NOMO-1 treated with DMSO at 0.1 percent for 48 hours (cell line): ENCODE results near the gene TMEM145.
"Not testable (repeated sequence)": the region's sequence is repeated elsewhere in the genome, so short reads cannot be mapped to it uniquely, and the experiment has no call there.

ENCODE experiments used
- DNase-seq: peaks from one replicate; lab custom pipeline; 2025; ENCODE audit not compliant: unreplicated experiment; lab: John Stamatoyannopoulos, UW

Gene TMEM145

DNA sequence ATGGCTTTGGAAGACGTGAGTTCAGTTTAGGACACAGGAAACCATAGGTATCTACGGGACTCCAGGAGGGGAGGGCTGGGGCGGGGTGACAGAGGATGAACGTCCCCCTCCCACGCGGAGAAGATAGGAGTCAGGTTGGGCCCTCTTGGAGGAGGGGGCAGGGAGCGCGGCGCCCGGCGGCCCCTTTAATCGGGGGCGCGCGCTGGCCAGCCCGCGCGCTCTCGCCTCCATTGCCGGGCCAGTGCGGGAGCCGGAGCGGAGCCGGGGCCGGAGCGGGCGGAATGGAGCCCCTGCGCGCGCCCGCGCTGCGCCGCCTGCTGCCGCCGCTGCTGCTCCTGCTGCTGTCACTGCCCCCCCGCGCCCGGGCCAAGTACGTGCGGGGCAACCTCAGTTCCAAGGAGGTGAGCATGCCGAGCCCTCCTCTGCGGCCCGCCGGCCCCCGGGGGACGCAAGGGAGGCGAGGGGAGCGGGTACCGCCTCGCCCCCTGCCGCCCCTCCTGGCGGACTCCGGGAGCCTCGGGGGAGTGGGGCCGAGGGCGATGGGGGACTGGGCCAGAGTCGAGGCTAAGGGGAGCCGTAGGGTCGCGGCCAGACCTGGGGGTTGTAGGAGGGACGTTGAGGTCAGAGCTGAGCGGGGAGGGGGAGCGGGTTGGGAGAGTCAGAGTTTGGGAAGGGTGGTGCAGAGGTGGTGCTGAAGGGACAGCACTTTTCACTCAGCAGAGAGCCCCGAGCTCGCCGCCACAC, at the start of gene TMEM145:
Gene TMEM145, plus strand, starts transcription at position 214 of the 744 bp plus-strand sequence. Its CDS starts 68 bp downstream, at position 282.
- peak; percentile 54 for DNase-seq

DNA sequence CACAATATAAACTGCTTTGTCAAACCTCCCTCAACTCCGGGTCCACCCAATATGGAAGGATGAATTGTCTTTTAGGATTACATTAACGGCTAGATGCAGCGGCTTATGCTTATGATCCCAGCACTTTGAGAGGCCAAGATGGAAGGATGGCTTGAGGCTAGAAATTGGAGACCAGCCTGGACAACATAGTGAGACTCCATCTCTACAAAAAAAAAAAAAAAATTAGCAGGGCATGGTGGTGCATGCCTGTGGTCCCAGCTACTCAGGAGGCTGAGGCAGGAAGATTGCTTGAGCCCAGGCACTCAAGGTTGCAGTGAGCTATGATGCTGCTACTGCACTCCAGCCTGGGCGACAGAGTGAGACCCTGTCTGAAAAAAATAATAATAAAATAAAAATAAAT, 47.0 kb upstream of the TMEM145 start:
- DNase-seq: not testable (repeated sequence)

DNA sequence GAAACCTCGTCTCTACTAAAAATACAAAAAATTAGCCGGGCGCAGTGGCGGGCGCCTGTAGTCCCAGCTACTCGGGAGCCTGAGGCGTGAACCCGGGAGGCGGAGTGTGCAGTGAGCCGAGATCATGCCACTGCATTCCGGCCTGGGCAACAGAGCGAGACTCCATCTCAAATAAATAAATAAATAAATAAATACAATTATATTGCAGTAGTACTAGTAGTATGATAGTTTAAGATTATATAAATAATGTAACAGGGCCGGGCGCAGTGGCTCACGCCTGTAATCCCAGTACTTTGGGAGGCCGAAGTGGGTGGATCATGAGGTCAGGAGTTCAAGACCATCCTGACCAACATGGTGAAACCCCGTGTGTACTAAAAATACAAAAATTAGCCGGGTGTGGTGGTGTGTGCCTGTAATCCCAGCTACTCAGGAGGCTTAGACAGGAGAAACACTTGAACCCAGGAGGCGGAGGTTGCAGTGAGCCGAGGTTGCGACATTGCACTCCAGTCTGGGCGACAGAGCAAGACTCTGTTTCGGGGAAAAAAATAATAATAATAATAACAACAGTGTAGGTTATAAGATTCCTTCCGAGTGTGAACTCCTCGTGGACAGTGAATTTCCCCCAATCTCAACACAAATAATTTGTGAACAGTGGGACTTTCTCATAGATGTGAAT, 46.0 kb upstream of the TMEM145 start:
- DNase-seq: not testable (repeated sequence)

DNA sequence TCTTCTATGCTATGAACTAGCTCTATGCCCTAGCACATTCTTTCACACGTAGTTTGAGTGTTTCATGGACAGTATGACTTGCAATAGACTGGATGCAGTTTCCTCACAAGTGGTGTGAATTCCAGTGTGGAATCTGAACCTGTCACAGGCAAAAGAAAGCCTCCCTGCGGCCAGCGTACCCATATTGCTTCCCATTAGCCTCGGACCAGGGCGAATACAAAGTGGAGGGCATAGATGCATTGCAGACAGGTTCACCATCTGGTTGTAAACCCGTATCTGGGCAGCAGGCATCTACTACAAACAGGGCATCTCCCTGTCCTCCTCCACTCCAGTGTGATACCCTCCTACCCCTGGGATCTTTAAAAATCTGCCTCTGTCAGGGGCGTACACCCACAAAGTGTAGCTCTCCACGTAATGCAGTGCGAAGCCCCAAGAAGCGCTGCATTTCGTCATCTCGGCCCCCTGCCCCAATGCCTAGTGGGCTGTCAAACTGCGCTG, 45.4 kb upstream of the TMEM145 start:
- no peak for DNase-seq

DNA sequence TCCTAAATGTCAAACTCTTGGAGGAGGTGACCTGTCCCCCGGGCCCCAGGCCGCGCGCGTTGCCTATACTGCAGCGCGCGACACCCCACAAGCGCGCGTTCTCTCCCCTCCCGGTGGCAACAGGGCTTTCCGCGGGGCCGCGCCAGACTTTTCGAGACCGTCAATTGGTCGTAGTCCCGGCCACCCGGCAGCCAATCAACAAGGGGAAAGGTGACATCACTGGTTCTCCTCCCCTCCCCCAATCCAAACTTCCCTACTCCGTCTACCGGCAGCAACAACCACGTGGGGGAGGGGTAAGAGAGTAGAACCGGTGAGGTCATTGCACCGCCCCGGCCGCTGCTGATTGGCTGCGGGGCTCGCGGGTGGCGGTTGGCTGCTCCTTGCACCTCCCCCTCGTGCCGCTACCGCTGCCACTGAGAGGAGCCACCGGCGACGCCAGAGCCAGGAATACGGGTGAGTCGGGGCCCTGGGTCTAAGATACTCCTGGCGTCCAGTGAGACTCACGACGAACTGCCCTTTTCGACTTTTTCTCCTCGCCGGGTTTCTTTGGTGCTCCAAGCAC, 44.9 kb upstream of the TMEM145 start:
- DNase-seq: peak; percentile 99

DNA sequence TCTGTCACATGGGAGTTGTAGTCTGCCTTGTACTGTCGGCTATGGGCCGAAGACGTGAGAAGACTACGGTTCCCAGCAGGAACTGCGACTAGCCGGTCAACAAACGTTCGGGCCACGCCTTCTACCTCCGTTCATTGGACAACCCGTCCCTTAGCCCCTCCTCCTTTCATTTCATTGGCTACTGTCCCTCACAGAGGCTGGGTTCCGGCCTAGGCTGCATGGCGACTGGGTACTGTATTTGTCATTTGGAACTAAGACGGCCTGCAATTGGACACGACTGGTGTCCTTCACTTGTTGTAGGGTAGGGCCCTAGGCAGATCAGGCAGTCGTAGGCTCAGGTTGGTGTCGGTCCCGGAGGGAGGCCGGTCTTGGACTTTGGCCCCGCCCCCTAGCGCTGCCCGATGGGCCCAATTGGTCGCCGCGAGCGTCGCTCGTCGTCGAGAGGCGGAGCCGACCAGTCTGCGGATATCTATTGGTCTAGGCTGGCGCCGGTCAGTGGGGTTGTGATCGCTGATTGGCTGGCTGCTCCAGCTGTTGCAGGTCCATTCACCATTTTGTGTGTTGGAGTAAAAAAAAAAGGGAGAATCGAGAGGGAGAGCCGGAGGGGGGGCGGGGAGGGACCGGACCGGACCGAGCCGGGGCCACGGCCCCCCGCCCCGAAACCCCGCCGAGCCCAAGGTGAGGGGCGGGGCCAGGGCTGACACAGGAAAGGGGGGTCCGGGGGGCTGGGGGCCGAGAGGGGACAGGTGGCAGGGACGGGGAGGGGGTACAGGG, 44.2 kb upstream of the TMEM145 start, which contains the start of gene CIC:
Gene CIC, plus strand, starts transcription at position 549 of the 774 bp plus-strand sequence. CDS start 2,532 bp downstream, outside the sequence.
- DNase-seq: peak; percentile 100

DNA sequence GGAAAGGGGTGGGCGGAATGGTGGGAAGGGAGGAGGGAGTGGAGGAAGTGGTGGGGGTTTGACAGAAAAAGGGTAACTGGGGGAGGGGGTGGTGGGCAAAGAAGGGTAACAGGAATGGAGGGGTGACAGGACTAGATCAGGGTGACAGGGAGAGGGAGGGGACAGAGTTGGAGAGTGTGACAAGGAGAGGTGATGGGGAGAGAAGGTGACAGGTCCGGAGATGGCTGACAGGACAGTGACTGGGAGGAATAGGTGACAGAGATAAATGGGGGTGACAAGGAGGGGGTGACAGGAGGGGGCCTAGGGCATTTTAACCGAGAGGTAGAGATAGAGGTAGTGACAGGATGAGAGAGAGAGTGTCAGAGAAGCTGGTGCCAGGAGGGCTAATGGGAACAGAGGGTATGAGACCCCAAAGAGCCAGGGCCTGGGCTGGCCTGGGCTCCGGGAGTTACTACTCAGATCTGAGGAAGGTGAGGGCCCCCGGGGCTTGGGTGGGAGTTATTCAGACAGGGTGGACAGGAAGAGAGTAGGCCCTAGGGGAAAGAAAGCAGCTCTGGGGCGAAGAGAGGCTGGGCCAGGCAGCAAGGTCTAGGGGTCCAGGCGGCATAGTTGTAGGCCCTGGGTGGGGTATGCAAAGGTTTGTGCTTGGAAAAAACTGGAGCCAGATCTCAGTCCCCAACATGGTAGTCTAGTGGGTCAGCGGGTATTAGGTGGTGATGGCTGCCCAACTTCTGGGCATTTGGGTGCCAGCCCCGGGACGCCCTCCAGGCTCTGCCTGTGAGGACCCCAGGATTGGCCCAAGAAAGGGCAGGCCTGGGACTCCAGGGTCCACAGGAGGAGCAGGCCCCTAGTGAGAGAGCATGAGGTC, 43.4 kb upstream of the TMEM145 start:
- no peak for DNase-seq

DNA sequence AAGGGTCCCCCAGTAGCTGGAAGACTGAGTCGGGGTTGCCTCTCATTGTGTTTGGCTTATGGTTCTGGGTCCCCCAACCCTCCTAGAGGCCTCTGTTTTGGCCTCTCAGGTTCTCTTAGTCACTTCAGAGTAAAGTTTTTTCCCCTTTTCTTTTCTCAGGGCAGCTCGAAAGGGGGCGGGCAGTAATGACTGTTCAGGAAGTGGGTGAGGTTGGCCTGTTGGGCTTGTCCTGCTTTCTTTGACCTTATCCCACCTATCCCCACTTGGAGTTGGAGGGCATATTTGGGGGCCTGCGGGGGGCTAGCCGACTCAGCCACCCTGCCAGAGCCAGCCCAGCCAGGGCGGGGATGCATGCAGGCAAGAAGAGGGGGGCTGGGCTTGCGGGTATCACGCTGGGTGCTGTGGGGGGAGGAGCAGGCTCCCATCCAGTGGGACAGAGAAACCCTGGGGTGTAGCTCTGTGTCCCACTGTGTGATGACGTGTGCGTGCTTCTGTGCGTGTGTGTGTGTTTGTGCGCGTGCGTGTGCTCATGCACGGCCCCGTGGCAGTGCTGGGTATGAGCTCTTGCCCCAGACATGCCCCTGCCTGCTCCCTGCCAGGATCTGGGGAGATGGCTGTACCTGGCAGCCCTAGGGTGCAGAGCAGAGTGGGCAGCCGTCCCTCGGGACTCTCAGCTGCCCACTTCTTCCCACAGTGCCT, 42.6 kb upstream of the TMEM145 start:
- peak; percentile 78 for DNase-seq

DNA sequence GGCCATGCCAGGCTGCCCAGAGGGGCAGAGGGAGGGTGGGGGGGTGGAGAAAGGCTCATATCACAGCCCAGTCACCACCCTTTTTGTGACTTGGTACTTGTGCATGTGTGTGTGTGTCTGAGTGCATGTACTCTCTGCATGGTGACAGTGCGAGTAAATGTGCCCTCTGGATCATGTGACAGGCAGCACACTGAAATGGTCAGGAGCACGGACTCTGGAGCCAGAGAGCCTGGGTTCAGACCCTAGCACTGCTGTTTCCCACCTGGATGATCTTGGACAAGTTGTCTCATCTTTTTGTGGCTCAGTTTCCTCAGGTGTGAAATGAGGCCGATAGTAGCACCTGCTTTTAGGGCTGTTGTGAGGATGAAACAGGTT, 42.1 kb upstream of the TMEM145 start:
- DNase-seq: no peak

DNA sequence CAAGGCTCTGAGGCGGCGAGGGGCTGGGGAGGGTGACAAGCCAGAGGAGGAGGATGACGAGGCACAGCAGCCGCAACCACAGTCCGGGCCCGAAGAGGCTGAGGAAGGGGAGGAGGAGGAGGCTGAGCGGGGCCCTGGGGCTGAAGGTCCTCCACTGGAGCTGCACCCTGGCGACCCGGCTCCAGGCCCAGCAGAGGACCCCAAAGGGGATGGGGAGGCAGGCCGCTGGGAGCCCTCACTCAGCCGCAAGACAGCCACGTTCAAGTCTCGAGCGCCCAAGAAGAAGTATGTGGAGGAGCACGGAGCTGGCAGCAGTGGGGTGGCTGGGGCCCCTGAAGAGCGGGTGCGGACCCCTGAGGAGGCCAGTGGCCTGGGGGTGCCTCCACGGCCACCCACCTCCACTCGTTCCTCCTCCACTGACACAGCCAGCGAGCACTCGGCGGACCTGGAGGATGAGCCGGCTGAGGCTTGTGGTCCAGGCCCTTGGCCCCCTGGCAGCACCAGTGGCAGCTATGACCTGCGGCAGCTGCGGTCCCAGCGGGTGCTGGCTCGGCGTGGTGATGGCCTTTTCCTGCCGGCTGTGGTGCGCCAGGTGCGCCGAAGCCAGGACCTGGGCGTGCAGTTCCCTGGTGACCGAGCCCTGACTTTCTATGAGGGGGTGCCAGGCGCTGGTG, 41.1 kb upstream of the TMEM145 start:
- no peak for DNase-seq

DNA sequence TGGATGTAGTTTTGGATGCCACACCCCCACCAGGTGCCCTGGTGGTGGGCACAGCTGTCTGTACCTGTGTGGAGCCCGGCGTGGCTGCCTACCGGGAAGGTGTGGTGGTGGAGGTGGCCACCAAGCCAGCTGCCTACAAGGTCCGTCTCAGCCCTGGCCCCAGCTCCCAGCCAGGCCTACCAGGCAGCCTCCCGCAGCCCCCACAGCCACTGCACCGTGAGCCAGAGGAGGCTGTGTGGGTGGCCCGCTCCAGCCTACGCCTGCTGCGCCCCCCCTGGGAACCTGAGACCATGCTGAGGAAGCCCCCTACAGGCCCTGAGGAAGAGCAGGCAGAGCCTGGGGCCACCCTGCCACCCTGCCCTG, 40.6 kb upstream of the TMEM145 start:
- no peak for DNase-seq

DNA sequence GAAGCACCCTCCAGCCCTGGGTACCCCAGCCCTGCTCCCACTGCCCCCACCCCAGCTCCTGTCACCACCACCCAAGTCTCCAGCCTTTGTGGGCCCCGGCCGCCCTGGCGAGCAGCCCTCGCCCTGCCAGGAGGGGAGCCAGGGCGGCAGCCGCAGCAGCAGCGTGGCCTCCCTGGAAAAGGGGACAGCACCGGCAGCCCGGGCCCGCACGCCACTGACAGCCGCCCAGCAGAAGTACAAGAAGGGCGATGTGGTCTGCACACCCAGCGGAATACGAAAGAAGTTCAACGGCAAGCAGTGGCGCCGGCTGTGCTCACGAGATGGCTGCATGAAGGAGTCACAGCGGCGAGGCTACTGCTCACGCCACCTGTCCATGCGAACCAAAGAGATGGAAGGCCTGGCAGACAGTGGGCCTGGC, 40.1 kb upstream of the TMEM145 start:
- no peak for DNase-seq

DNA sequence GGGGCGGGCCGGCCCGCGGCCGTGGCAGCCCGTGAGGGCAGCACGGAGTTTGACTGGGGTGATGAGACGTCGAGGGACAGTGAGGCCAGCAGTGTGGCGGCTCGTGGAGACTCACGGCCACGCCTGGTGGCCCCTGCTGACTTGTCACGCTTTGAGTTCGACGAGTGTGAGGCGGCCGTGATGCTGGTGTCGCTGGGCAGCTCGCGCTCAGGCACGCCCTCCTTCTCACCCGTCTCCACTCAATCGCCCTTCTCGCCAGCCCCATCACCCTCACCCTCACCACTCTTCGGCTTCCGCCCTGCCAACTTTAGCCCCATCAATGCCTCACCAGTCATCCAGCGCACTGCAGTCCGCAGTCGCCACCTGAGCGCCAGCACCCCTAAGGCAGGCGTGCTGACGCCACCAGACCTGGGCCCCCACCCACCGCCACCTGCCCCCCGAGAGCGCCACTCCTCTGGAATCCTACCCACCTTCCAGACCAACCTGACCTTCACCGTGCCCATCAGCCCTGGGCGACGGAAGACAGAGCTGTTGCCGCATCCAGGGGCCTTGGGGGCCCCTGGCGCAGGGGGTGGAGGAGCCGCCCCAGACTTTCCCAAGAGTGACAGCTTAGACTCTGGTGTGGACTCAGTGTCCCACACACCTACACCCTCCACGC, 39.6 kb upstream of the TMEM145 start:
- no peak for DNase-seq

DNA sequence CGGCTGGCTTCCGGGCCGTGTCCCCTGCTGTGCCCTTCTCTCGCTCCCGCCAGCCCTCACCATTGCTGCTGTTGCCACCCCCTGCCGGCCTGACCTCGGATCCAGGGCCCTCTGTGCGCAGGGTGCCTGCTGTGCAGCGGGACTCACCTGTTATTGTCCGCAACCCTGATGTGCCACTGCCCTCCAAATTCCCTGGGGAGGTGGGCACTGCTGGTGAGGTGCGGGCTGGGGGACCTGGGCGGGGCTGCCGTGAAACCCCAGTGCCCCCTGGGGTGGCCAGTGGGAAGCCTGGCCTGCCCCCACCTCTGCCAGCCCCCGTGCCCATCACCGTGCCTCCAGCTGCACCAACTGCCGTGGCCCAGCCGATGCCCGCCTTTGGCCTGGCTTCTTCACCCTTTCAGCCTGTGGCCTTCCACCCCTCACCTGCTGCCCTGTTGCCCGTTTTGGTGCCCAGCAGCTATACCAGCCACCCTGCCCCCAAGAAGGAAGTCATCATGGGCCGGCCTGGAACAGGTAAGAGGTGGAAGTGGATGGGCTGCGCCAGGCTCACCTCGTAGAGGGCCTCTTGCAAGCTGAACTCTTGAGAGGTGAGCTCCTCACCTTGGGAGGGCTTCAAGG, 38.9 kb upstream of the TMEM145 start:
- no peak for DNase-seq

DNA sequence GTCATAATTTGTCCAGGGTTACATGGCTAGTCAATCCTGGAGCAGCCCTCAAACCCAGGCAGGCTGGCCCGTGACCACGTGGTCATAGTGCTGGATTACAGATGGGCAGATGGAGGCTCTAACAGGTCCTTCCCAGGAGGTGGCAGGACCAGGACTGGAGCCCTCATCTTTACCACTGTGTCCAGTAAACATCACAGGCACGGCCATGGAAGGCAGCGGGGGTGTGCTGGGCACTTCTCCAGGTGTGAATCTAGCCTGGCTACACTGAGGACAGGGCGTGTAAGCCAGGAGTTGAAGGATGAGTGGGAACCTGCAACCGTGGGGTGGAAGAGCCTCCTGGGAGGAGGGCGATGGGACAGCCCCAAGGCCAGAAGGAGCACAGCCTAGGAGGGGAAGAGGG, 38.0 kb upstream of the TMEM145 start:
- no peak for DNase-seq

DNA sequence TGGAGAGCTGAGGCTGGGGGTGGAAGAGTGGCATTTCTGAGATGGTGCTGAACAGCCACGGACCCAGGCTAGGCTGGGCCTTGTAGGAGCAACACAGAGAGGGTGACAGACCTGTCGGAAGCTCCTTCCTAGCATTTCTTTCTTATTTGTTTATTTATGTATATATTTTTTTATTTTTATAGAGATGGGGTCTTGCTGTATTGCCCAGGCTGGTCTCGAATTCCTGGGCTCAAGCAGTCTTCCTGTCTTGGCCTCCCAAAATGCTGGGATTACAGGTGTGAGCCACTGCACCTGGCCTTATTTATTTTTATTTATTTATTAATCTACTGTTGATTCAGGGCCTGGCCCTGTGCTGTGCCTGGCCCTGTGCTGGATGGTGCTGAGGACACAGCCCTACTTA, 37.6 kb upstream of the TMEM145 start:
- no peak for DNase-seq

DNA sequence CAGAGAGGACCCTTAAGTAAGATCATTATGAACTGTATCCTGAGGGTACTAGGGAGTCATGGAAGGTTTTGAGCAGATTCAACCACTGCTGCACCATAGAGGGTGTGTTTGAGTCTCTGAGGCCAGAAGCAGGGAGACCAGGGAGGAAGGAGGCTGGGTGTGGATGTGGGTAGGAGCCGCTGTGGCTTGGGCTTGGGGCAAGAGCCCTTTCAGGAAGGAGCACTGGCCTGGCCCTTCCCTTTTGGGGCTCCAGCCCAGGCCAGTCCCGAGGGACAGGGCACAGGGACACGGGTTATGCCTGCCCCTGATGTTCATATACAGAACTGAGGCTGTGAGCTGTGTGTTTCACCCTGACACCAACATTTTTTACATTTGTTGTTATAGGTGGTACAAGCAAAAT, 36.8 kb upstream of the TMEM145 start:
- DNase-seq: no peak

DNA sequence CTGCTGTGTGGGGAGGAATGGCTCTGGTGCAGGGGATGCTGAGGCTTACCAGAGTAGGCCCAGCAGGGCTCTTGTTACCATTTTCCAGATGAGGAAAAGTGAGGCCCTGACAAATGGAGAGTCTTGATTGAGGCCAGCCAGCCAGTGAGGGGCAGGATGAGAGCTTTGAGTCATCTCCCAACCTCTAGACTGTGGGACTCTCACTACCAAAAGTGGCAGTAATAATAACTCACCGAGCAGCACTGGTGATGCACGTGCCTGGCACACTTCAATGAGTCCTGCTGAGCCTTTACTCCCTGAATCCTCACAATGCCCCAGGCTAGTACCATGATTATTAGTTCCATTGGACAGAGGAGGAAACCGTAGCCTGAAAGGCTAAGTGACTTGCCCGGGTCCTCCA, 36.3 kb upstream of the TMEM145 start:
- no peak for DNase-seq
